HEK293 (cell line): Measurements from ENCODE around the gene UFSP1.

Experiments
- GLIS2 ChIP-seq: fragments of 450-650 bp; formaldehyde crosslinking; IDR thresholded peaks from 2 replicates; pipeline ENCODE4 v1.5.1; 2016; ENCODE audit warnings: missing biosample characterization, missing genetic modification characterization
- HOXC10 ChIP-seq: sonication (generic); formaldehyde crosslinking; IDR thresholded peaks from 2 replicates; pipeline ENCODE4 v1.8.1; 2023; ENCODE audit warnings: mild to moderate bottlenecking, missing genetic modification reagents
- KLF1 ChIP-seq: fragments of 450-650 bp; formaldehyde crosslinking; IDR thresholded peaks from 2 replicates; pipeline ENCODE4 v1.5.1; 2016; ENCODE audit warnings: missing biosample characterization, missing genetic modification characterization
- KLF9 ChIP-seq: fragments of 450-650 bp; formaldehyde crosslinking; IDR thresholded peaks from 2 replicates; pipeline ENCODE4 v1.5.1; 2016; ENCODE audit warnings: missing biosample characterization, missing genetic modification characterization, low read depth
- MEIS1 ChIP-seq: sonication (generic); formaldehyde crosslinking; IDR thresholded peaks from 2 replicates; pipeline ENCODE4 v1.8.1; 2022; ENCODE audit warnings: missing genetic modification reagents, mild to moderate bottlenecking, borderline replicate concordance
- OVOL3 ChIP-seq: fragments of 450-650 bp; formaldehyde crosslinking; IDR thresholded peaks from 2 replicates; pipeline ENCODE4 v1.5.1; 2016; ENCODE audit warnings: missing biosample characterization, missing genetic modification characterization
- REPIN1 ChIP-seq: fragments of 450-650 bp; formaldehyde crosslinking; IDR thresholded peaks from 2 replicates; pipeline ENCODE4 v1.5.1; 2017; ENCODE audit warnings: missing biosample characterization, missing genetic modification characterization, low read depth
- ZBTB21 ChIP-seq: fragments of 450-650 bp; formaldehyde crosslinking; IDR thresholded peaks from 2 replicates; pipeline ENCODE4 v1.5.1; 2017; ENCODE audit warnings: missing biosample characterization, missing genetic modification characterization
- ZFP37 ChIP-seq: fragments of 450-650 bp; formaldehyde crosslinking; IDR thresholded peaks from 2 replicates; pipeline ENCODE4 v1.5.1; 2016; ENCODE audit warnings: missing biosample characterization, missing genetic modification characterization
- ZFP41 ChIP-seq: fragments of 450-650 bp; formaldehyde crosslinking; IDR thresholded peaks from 2 replicates; pipeline ENCODE4 v1.5.1; 2016; ENCODE audit warnings: missing biosample characterization, missing genetic modification characterization, borderline replicate concordance
- ZFP69B ChIP-seq: fragments of 450-650 bp; formaldehyde crosslinking; IDR thresholded peaks from 2 replicates; pipeline ENCODE4 v1.5.1; 2016; ENCODE audit warnings: missing biosample characterization, missing genetic modification characterization
- ZNF155 ChIP-seq: fragments of 450-650 bp; formaldehyde crosslinking; IDR thresholded peaks from 2 replicates; pipeline ENCODE4 v1.5.1; 2016; ENCODE audit warnings: missing biosample characterization, missing genetic modification characterization
- ZNF202 ChIP-seq: fragments of 450-650 bp; formaldehyde crosslinking; IDR thresholded peaks from 2 replicates; pipeline ENCODE4 v1.5.1; 2016; ENCODE audit warnings: missing biosample characterization, missing genetic modification characterization, borderline replicate concordance
- ZNF23 ChIP-seq: fragments of 450-650 bp; formaldehyde crosslinking; IDR thresholded peaks from 2 replicates; pipeline ENCODE4 v1.5.1; 2016; ENCODE audit warnings: missing biosample characterization, missing genetic modification characterization, borderline replicate concordance
- ZNF274 ChIP-seq, 2 experiments: fragments of 200-500 bp in 1 of 2; fragments of 450-650 bp in 1 of 2; sonication (Bioruptor generic) in 1 of 2; formaldehyde crosslinking in 1 of 2; IDR thresholded peaks; 2 replicates each; pipeline versions ENCODE4 v1.5.1 to v1.6.1; 2014 to 2016; ENCODE audit warnings: borderline replicate concordance in 1 of 2, inconsistent platforms in 1 of 2, low read length in 1 of 2, missing biosample characterization in 1 of 2, missing genetic modification characterization in 1 of 2
- ZNF324 ChIP-seq: fragments of 450-650 bp; formaldehyde crosslinking; IDR thresholded peaks from 2 replicates; pipeline ENCODE4 v1.5.1; 2016; ENCODE audit warnings: missing biosample characterization, missing genetic modification characterization
- ZNF398 ChIP-seq: fragments of 450-650 bp; formaldehyde crosslinking; IDR thresholded peaks from 2 replicates; pipeline ENCODE4 v1.5.1; 2017; ENCODE audit warnings: missing biosample characterization, missing genetic modification characterization
- ZNF416 ChIP-seq: fragments of 450-650 bp; formaldehyde crosslinking; IDR thresholded peaks from 2 replicates; pipeline ENCODE4 v1.5.1; 2016; ENCODE audit warnings: missing biosample characterization, missing genetic modification characterization
- ZNF488 ChIP-seq: fragments of 450-650 bp; formaldehyde crosslinking; IDR thresholded peaks from 2 replicates; pipeline ENCODE4 v1.5.1; 2016; ENCODE audit warnings: missing biosample characterization, missing genetic modification characterization
- ZNF510 ChIP-seq: fragments of 450-650 bp; formaldehyde crosslinking; IDR thresholded peaks from 2 replicates; pipeline ENCODE4 v1.5.1; 2018; ENCODE audit warnings: mild to moderate bottlenecking, missing genetic modification characterization, missing biosample characterization; ENCODE audit not compliant: insufficient replicate concordance
- ZNF548 ChIP-seq: fragments of 450-650 bp; formaldehyde crosslinking; IDR thresholded peaks from 2 replicates; pipeline ENCODE4 v1.5.1; 2016; ENCODE audit warnings: missing biosample characterization, missing genetic modification characterization
- ZNF626 ChIP-seq: fragments of 450-650 bp; sonication (Bioruptor Pico); formaldehyde crosslinking; IDR thresholded peaks from 2 replicates; pipeline ENCODE4 v1.5.1; 2018; ENCODE audit warnings: missing biosample characterization, missing genetic modification characterization, inconsistent platforms
- ZNF629 ChIP-seq: fragments of 450-650 bp; formaldehyde crosslinking; IDR thresholded peaks from 2 replicates; pipeline ENCODE4 v1.5.1; 2017; ENCODE audit warnings: missing biosample characterization, missing genetic modification characterization
- ZNF654 ChIP-seq: fragments of 450-650 bp; formaldehyde crosslinking; IDR thresholded peaks from 2 replicates; pipeline ENCODE4 v1.5.1; 2016; ENCODE audit warnings: low read depth, missing biosample characterization, missing genetic modification characterization
- ZNF747 ChIP-seq: fragments of 450-650 bp; formaldehyde crosslinking; IDR thresholded peaks from 2 replicates; pipeline ENCODE4 v1.5.1; 2016; ENCODE audit warnings: missing biosample characterization, missing genetic modification characterization
- ZNF768 ChIP-seq: fragments of 450-650 bp; formaldehyde crosslinking; IDR thresholded peaks from 2 replicates; pipeline ENCODE4 v1.5.1; 2018; ENCODE audit warnings: missing biosample characterization, mild to moderate bottlenecking, missing genetic modification characterization
- ZNF776 ChIP-seq: fragments of 450-650 bp; formaldehyde crosslinking; IDR thresholded peaks from 2 replicates; pipeline ENCODE4 v1.5.0; 2017; ENCODE audit warnings: missing biosample characterization, missing genetic modification characterization, borderline replicate concordance
- ZNF785 ChIP-seq: fragments of 450-650 bp; formaldehyde crosslinking; IDR thresholded peaks from 2 replicates; pipeline ENCODE4 v1.5.1; 2016; ENCODE audit warnings: missing biosample characterization, missing genetic modification characterization
- ZNF830 ChIP-seq: fragments of 450-650 bp; IDR thresholded peaks from 2 replicates; pipeline ENCODE4 v1.5.0; 2018; ENCODE audit warnings: missing biosample characterization, missing genetic modification characterization, low read depth, mild to moderate bottlenecking, moderate library complexity
- ZSCAN30 ChIP-seq: fragments of 450-650 bp; IDR thresholded peaks from 2 replicates; pipeline ENCODE4 v1.5.1; 2018; ENCODE audit warnings: missing biosample characterization, mild to moderate bottlenecking, missing genetic modification characterization, moderate library complexity
- TF ChIP-seq, protein P1 (sequence below): fragments of 450-650 bp; formaldehyde crosslinking; IDR thresholded peaks from 2 replicates; pipeline ENCODE4 v1.5.1; 2016; ENCODE audit warnings: missing biosample characterization, missing genetic modification characterization
- TF ChIP-seq, protein P2 (sequence below): fragments of 450-650 bp; formaldehyde crosslinking; IDR thresholded peaks from 2 replicates; pipeline ENCODE4 v1.5.1; 2016; ENCODE audit warnings: missing biosample characterization, missing genetic modification characterization
- TF ChIP-seq, protein P3 (sequence below): fragments of 450-650 bp; formaldehyde crosslinking; IDR thresholded peaks from 2 replicates; pipeline ENCODE4 v1.5.1; 2016; ENCODE audit warnings: missing biosample characterization, missing genetic modification characterization

The UFSP1 gene

GRCh38 chr7:100852048-100852872 lies 37.3 kb downstream of the UFSP1 start, which contains the start of gene SLC12A9 (continued):
- TF ChIP-seq, protein P1, sequence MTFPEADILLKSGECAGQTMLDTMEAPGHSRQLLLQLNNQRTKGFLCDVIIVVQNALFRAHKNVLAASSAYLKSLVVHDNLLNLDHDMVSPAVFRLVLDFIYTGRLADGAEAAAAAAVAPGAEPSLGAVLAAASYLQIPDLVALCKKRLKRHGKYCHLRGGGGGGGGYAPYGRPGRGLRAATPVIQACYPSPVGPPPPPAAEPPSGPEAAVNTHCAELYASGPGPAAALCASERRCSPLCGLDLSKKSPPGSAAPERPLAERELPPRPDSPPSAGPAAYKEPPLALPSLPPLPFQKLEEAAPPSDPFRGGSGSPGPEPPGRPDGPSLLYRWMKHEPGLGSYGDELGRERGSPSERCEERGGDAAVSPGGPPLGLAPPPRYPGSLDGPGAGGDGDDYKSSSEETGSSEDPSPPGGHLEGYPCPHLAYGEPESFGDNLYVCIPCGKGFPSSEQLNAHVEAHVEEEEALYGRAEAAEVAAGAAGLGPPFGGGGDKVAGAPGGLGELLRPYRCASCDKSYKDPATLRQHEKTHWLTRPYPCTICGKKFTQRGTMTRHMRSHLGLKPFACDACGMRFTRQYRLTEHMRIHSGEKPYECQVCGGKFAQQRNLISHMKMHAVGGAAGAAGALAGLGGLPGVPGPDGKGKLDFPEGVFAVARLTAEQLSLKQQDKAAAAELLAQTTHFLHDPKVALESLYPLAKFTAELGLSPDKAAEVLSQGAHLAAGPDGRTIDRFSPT (tag by site-specific recombination): peak; percentile 13; the same call in 1 of the 2 replicates
- TF ChIP-seq ZSCAN30 (tag by site-specific recombination) (peak; percentile 86), ZFP41 (tag by site-specific recombination) (no peak), ZNF785 (tag by site-specific recombination) (no peak), KLF1 (peak; percentile 55), ZNF654 (peak; percentile 95), ZNF398 (tag by site-specific recombination) (peak; percentile 70), ZNF747 (tag by site-specific recombination) (no peak), ZFP37 (tag by site-specific recombination) (0 out of 2 replicates have a peak, but pooled peaks have one; percentile 47), ZNF776 (tag by site-specific recombination) (no peak), ZNF155 (tag by site-specific recombination) (no peak), ZNF830 (tag by site-specific recombination) (no peak), MEIS1 (CRISPR knock-in tag) (no peak), HOXC10 (CRISPR knock-in tag) (no peak), GLIS2 (peak; percentile 82), ZNF768 (tag by site-specific recombination) (no peak), ZNF548 (tag by site-specific recombination) (no peak), REPIN1 (no peak; the same call in 1 of the 2 replicates), OVOL3 (0 out of 2 replicates have a peak, but pooled peaks have one; percentile 20), ZNF510 (tag by site-specific recombination) (no peak), ZFP69B (tag by site-specific recombination) (0 out of 2 replicates have a peak, but pooled peaks have one; percentile 33), ZNF626 (tag by site-specific recombination) (no peak), ZNF629 (tag by site-specific recombination) (no peak), ZNF416 (no peak), KLF9 (peak; percentile 99), ZBTB21 (tag by site-specific recombination) (0 out of 2 replicates have a peak, but pooled peaks have one; percentile 13), ZNF488 (tag by site-specific recombination) (no peak), ZNF324 (peak; percentile 74), ZNF23 (no peak), ZNF274 (IDR thresholded peaks at IDR 0.05; ENCODE audit: low read length) (no peak), ZNF274 (tag by site-specific recombination; IDR thresholded peaks at IDR 0.05; ENCODE audit: borderline replicate concordance) (no peak), ZNF202 (no peak)
- TF ChIP-seq, protein P2, sequence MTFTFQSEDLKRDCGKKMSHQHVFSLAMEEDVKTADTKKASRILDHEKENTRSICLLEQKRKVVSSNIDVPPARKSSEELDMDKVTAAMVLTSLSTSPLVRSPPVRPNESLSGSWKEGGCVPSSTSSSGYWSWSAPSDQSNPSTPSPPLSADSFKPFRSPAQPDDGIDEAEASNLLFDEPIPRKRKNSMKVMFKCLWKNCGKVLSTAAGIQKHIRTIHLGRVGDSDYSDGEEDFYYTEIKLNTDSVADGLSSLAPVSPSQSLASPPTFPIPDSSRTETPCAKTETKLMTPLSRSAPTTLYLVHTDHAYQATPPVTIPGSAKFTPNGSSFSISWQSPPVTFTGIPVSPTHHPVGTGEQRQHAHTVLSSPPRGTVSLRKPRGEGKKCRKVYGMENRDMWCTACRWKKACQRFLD (tag by site-specific recombination): no peak
- TF ChIP-seq, protein P3, sequence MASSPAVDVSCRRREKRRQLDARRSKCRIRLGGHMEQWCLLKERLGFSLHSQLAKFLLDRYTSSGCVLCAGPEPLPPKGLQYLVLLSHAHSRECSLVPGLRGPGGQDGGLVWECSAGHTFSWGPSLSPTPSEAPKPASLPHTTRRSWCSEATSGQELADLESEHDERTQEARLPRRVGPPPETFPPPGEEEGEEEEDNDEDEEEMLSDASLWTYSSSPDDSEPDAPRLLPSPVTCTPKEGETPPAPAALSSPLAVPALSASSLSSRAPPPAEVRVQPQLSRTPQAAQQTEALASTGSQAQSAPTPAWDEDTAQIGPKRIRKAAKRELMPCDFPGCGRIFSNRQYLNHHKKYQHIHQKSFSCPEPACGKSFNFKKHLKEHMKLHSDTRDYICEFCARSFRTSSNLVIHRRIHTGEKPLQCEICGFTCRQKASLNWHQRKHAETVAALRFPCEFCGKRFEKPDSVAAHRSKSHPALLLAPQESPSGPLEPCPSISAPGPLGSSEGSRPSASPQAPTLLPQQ (tag by site-specific recombination): peak; percentile 77
